Measurements from ENCODE around the gene THSD4.

Gene THSD4

GRCh38 chr15:71293723-71294122 lies 178.5 kb downstream of the THSD4 start:
- no peaks in the 10 kb centered on the region for H3K4me1 ChIP-seq (ENCODE audit: insufficient read depth, insufficient read length)
- DNase-seq (ENCODE audit: low read depth, low spot score), result no peak
- H3K9ac ChIP-seq (ENCODE audit: insufficient read length, low read depth), result no peak overlapping the region
- H3K4me3 ChIP-seq (ENCODE audit: insufficient read length, low read depth), result no peak overlapping the region
- H3K9me3 ChIP-seq (ENCODE audit: insufficient read depth, low read length), result no peaks in the 10 kb centered on the region
- TF ChIP-seq SUZ12 (IDR thresholded peaks at IDR 0.05; ENCODE audit: extremely low read depth, insufficient read depth, insufficient read length), result no peak
- no peak for TF ChIP-seq YY1 (IDR thresholded peaks at IDR 0.05; ENCODE audit: insufficient read depth, insufficient read length)
- H3K36me3 ChIP-seq (ENCODE audit: insufficient read depth, insufficient read length, low read length), result no peaks in the 10 kb centered on the region
- no peaks in the 10 kb centered on the region for H3K27me3 ChIP-seq (ENCODE audit: insufficient read depth, insufficient read length)

- Histone ChIP-seq H3K9me3 (ENCODE audit: insufficient read depth, low read length) (no peaks in the 10 kb centered on the region), H3K36me3 (ENCODE audit: insufficient read depth, insufficient read length, low read length) (no peaks in the 10 kb centered on the region), H3K9ac (ENCODE audit: insufficient read length, low read depth) (no peak overlapping the region), H3K4me3 (ENCODE audit: insufficient read length, low read depth) (no peak overlapping the region), H3K4me1 (ENCODE audit: insufficient read depth, insufficient read length) (no peaks in the 10 kb centered on the region), H3K27me3 (ENCODE audit: insufficient read depth, insufficient read length) (no peaks in the 10 kb centered on the region)
- DNase-seq (ENCODE audit: low read depth, low spot score), result no peak
- no peak for TF ChIP-seq ZNF274 (IDR thresholded peaks at IDR 0.05; ENCODE audit: low read depth, low read length)
- no peak for TF ChIP-seq SUZ12 (IDR thresholded peaks at IDR 0.05; ENCODE audit: extremely low read depth, insufficient read depth, insufficient read length)
- TF ChIP-seq YY1 (IDR thresholded peaks at IDR 0.05; ENCODE audit: insufficient read depth, insufficient read length), result no peak
These were observed 179.1 kb downstream of the THSD4 start for GRCh38 chr15:71294251-71294910.

GRCh38 chr15:71294911-71295602 lies 179.8 kb downstream of the THSD4 start:
- Histone ChIP-seq H3K27me3 (ENCODE audit: insufficient read depth, insufficient read length) (no peaks in the 10 kb centered on the region), H3K4me3 (ENCODE audit: insufficient read length, low read depth) (no peak overlapping the region), H3K9ac (ENCODE audit: insufficient read length, low read depth) (no peak overlapping the region), H3K4me1 (ENCODE audit: insufficient read depth, insufficient read length) (no peaks in the 10 kb centered on the region), H3K36me3 (ENCODE audit: insufficient read depth, insufficient read length, low read length) (no peaks in the 10 kb centered on the region), H3K9me3 (ENCODE audit: insufficient read depth, low read length) (no peaks in the 10 kb centered on the region)
- TF ChIP-seq ZNF274 (IDR thresholded peaks at IDR 0.05; ENCODE audit: low read depth, low read length), result no peak
- TF ChIP-seq SUZ12 (IDR thresholded peaks at IDR 0.05; ENCODE audit: extremely low read depth, insufficient read depth, insufficient read length), result no peak
- TF ChIP-seq YY1 (IDR thresholded peaks at IDR 0.05; ENCODE audit: insufficient read depth, insufficient read length), result no peak
- no peak for DNase-seq (ENCODE audit: low read depth, low spot score)

- no peak overlapping the region for H3K9ac ChIP-seq (ENCODE audit: insufficient read length, low read depth)
These were observed 180.5 kb downstream of the THSD4 start for GRCh38 chr15:71295603-71296314.

GRCh38 chr15:71296315-71296679 lies 181.0 kb downstream of the THSD4 start:
- H3K9ac ChIP-seq (ENCODE audit: insufficient read length, low read depth), result no peak overlapping the region
- H3K27me3 ChIP-seq (ENCODE audit: insufficient read depth, insufficient read length), result no peaks in the 10 kb centered on the region
- no peaks in the 10 kb centered on the region for H3K4me1 ChIP-seq (ENCODE audit: insufficient read depth, insufficient read length)
- H3K36me3 ChIP-seq (ENCODE audit: insufficient read depth, insufficient read length, low read length), result no peaks in the 10 kb centered on the region
- H3K4me3 ChIP-seq (ENCODE audit: insufficient read length, low read depth), result no peak overlapping the region
- DNase-seq (ENCODE audit: low read depth, low spot score), result no peak
- TF ChIP-seq YY1 (IDR thresholded peaks at IDR 0.05; ENCODE audit: insufficient read depth, insufficient read length) (no peak), SUZ12 (IDR thresholded peaks at IDR 0.05; ENCODE audit: extremely low read depth, insufficient read depth, insufficient read length) (no peak), ZNF274 (IDR thresholded peaks at IDR 0.05; ENCODE audit: low read depth, low read length) (no peak)
- no peaks in the 10 kb centered on the region for H3K9me3 ChIP-seq (ENCODE audit: insufficient read depth, low read length)

More at GRCh38 chr15:71295603-71296314, 180.5 kb downstream of the THSD4 start:
- no peaks in the 10 kb centered on the region for H3K9me3 ChIP-seq (ENCODE audit: insufficient read depth, low read length)
- TF ChIP-seq YY1 (IDR thresholded peaks at IDR 0.05; ENCODE audit: insufficient read depth, insufficient read length), result no peak
- no peak for TF ChIP-seq ZNF274 (IDR thresholded peaks at IDR 0.05; ENCODE audit: low read depth, low read length)
- no peak for TF ChIP-seq SUZ12 (IDR thresholded peaks at IDR 0.05; ENCODE audit: extremely low read depth, insufficient read depth, insufficient read length)
- no peaks in the 10 kb centered on the region for H3K4me1 ChIP-seq (ENCODE audit: insufficient read depth, insufficient read length)
- no peak overlapping the region for H3K4me3 ChIP-seq (ENCODE audit: insufficient read length, low read depth)
- H3K27me3 ChIP-seq (ENCODE audit: insufficient read depth, insufficient read length), result no peaks in the 10 kb centered on the region
- no peak for DNase-seq (ENCODE audit: low read depth, low spot score)
- no peaks in the 10 kb centered on the region for H3K36me3 ChIP-seq (ENCODE audit: insufficient read depth, insufficient read length, low read length)

GRCh38 chr15:71301958-71302621 lies 186.8 kb downstream of the THSD4 start:
- Histone ChIP-seq H3K9me3 (ENCODE audit: insufficient read depth, low read length) (peaks cover 4% of the 10 kb centered on the region; the same call in 1 of the 2 replicates), H3K9ac (ENCODE audit: insufficient read length, low read depth) (no peak overlapping the region), H3K36me3 (ENCODE audit: insufficient read depth, insufficient read length, low read length) (no peaks in the 10 kb centered on the region), H3K27me3 (ENCODE audit: insufficient read depth, insufficient read length) (no peaks in the 10 kb centered on the region), H3K4me1 (ENCODE audit: insufficient read depth, insufficient read length) (no peaks in the 10 kb centered on the region), H3K4me3 (ENCODE audit: insufficient read length, low read depth) (no peak overlapping the region)
- no peak for DNase-seq (ENCODE audit: low read depth, low spot score)
- TF ChIP-seq ZNF274 (IDR thresholded peaks at IDR 0.05; ENCODE audit: low read depth, low read length) (no peak), YY1 (IDR thresholded peaks at IDR 0.05; ENCODE audit: insufficient read depth, insufficient read length) (no peak), SUZ12 (IDR thresholded peaks at IDR 0.05; ENCODE audit: extremely low read depth, insufficient read depth, insufficient read length) (no peak)

All from NT2/D1 (cell line).